SK-N-SH treated with all-trans-retinoic acid at 6 μM for 48 hours (cell line): ENCODE measurements around the gene ADAMTS18.

Experiments
- ATAC-seq: fragments of 200-7000 bp; cut with Tn5 transposase; 3 replicates; pipeline ENCODE4 v1.9.1; 2020; ENCODE audit warnings: mild to moderate bottlenecking, moderate library complexity
- BACH2 ChIP-seq: fragments of 250-450 bp; sonication (Bioruptor Pico); IDR thresholded peaks from 2 replicates; pipeline ENCODE4 v1.9.0; 2021; ENCODE audit warnings: mild to moderate bottlenecking, borderline replicate concordance
- CREB5 ChIP-seq: fragments of 250-450 bp; sonication (Bioruptor Pico); IDR thresholded peaks from 2 replicates; pipeline ENCODE4 v1.5.1; 2020; ENCODE audit warnings: low read depth, mild to moderate bottlenecking, moderate library complexity
- CSDC2 ChIP-seq: fragments of 250-450 bp; sonication (Bioruptor Pico); IDR thresholded peaks from 2 replicates; pipeline ENCODE4 v1.5.0; 2020; ENCODE audit warnings: mild to moderate bottlenecking, moderate library complexity
- CSRNP3 ChIP-seq: fragments of 250-450 bp; sonication (Bioruptor Pico); IDR thresholded peaks from 2 replicates; pipeline ENCODE4 v1.5.1; 2021; ENCODE audit warnings: mild to moderate bottlenecking, moderate library complexity
- ESRRG ChIP-seq: fragments of 250-450 bp; sonication (Bioruptor Pico); IDR thresholded peaks from 2 replicates; pipeline ENCODE4 v1.6.1; 2021; ENCODE audit warnings: mild to moderate bottlenecking
- GLIS3 ChIP-seq: fragments of 250-450 bp; sonication (Bioruptor Pico); IDR thresholded peaks from 2 replicates; pipeline ENCODE4 v1.5.0; 2020; ENCODE audit warnings: mild to moderate bottlenecking, moderate library complexity
- ISL1 ChIP-seq: fragments of 250-450 bp; sonication (Bioruptor Pico); IDR thresholded peaks from 2 replicates; pipeline ENCODE4 v2.1.2; 2022; ENCODE audit warnings: mild to moderate bottlenecking, moderate library complexity
- PATZ1 ChIP-seq: fragments of 250-450 bp; sonication (Bioruptor Pico); IDR thresholded peaks from 2 replicates; pipeline ENCODE4 v1.8.0; 2020; ENCODE audit warnings: mild to moderate bottlenecking, moderate library complexity, borderline replicate concordance
- POU6F1 ChIP-seq: fragments of 250-450 bp; sonication (Bioruptor Pico); IDR thresholded peaks from 2 replicates; pipeline ENCODE4 v1.8.0; 2021; ENCODE audit warnings: low read depth, mild to moderate bottlenecking, moderate library complexity, borderline replicate concordance
- RARB ChIP-seq: fragments of 250-450 bp; sonication (Bioruptor Pico); IDR thresholded peaks from 2 replicates; pipeline ENCODE4 v1.8.0; 2021; ENCODE audit warnings: mild to moderate bottlenecking, moderate library complexity
- TCF4 ChIP-seq: fragments of 250-450 bp; sonication (Bioruptor Pico); IDR thresholded peaks from 2 replicates; pipeline ENCODE4 v1.8.0; 2021; ENCODE audit warnings: mild to moderate bottlenecking, moderate library complexity, borderline replicate concordance
- TSHZ2 ChIP-seq: fragments of 250-450 bp; sonication (Bioruptor Pico); IDR thresholded peaks from 2 replicates; pipeline ENCODE4 v1.5.0; 2020; ENCODE audit warnings: mild to moderate bottlenecking, moderate library complexity
- ZC3H10 ChIP-seq: fragments of 250-450 bp; sonication (Bioruptor Pico); IDR thresholded peaks from 2 replicates; pipeline ENCODE4 v1.5.1; 2021; ENCODE audit warnings: mild to moderate bottlenecking, moderate library complexity
- ZFP3 ChIP-seq: fragments of 250-450 bp; sonication (Bioruptor Pico); IDR thresholded peaks from 2 replicates; pipeline ENCODE4 v1.5.0; 2020; ENCODE audit warnings: mild to moderate bottlenecking, moderate library complexity
- ZFP30 ChIP-seq: fragments of 450-650 bp; formaldehyde crosslinking; IDR thresholded peaks from 2 replicates; pipeline ENCODE4 v1.5.0; 2022; ENCODE audit warnings: mild to moderate bottlenecking, moderate library complexity
- ZNF565 ChIP-seq: fragments of 450-650 bp; formaldehyde crosslinking; conservative IDR thresholded peaks from 2 replicates; pipeline ENCODE4 v1.5.0; 2020; ENCODE audit warnings: low read depth, mild to moderate bottlenecking, moderate library complexity
- ZNF8 ChIP-seq: fragments of 450-650 bp; formaldehyde crosslinking; IDR thresholded peaks from 2 replicates; pipeline ENCODE4 v1.5.0; 2020; ENCODE audit warnings: mild to moderate bottlenecking, moderate library complexity

Gene ADAMTS18

GRCh38 chr16:77322757-77323156 is 112.1 kb downstream of the ADAMTS18 start:
- TF ChIP-seq ESRRG (CRISPR knock-in tag) (no peak), TCF4 (CRISPR knock-in tag) (no peak), GLIS3 (CRISPR knock-in tag) (no peak), POU6F1 (CRISPR knock-in tag) (no peak), RARB (no peak), CSDC2 (no peak), ZFP3 (no peak), PATZ1 (no peak), BACH2 (CRISPR knock-in tag) (no peak), CREB5 (CRISPR knock-in tag) (no peak), ZFP30 (CRISPR knock-in tag) (no peak)

GRCh38 chr16:77317059-77317458 is 117.8 kb downstream of the ADAMTS18 start:
- ATAC-seq, result no peak
- no peak for TF ChIP-seq CSRNP3
- TF ChIP-seq ISL1 (CRISPR knock-in tag), result no peak
- TF ChIP-seq TSHZ2 (CRISPR knock-in tag), result no peak
- no peak for TF ChIP-seq ZNF8 (CRISPR knock-in tag)
- no peak for TF ChIP-seq ZC3H10 (CRISPR knock-in tag)
- no peak for TF ChIP-seq TCF4 (CRISPR knock-in tag)
- no peak for TF ChIP-seq ZFP3

More at GRCh38 chr16:77322757-77323156, 112.1 kb downstream of the ADAMTS18 start:
- no peak for ATAC-seq

GRCh38 chr16:77310877-77311276 is 124.0 kb downstream of the ADAMTS18 start:
- TF ChIP-seq ZNF565 (no peak), ESRRG (CRISPR knock-in tag) (no peak), CREB5 (CRISPR knock-in tag) (no peak), ZC3H10 (CRISPR knock-in tag) (no peak), ZFP3 (no peak), CSRNP3 (no peak), ZNF8 (CRISPR knock-in tag) (no peak), CSDC2 (no peak)
- no peak for ATAC-seq
